Ramos (cell line): ENCODE measurements around the gene AGAP1.

Source experiments
- in situ Hi-C: fragments of 300-500 bp; cut with MboI; formaldehyde crosslinking; loops from one replicate; pipeline ENCODE4 v1.14.3; 2022; ENCODE audit warnings: low sequenced_read_pairs; ENCODE audit not compliant: unreplicated experiment

The AGAP1 gene

GRCh38 chr2:235956281-235956970 lies 462.6 kb downstream of the AGAP1 start:
- in situ Hi-C loops: no loop called here

DNA sequence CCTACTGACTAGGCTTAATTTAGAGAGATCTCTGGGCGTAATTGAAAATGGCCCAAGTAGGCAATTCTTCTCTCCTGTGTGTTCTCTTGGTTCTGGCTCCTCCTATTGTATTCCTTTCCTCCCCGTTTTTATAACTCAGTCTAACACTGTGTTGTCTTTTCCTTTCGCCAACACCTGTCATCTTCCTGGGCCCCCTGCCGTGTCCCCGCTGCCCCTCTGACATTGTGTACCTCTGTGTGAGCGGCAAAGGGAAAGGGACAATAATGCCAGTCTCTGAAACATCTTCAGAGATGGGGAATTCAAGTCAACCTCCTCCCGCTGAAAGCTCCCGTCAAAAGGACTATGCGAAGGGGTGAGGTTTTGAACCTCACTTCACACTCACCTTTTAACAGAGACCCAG lies 463.4 kb downstream of the AGAP1 start:
- in situ Hi-C loops: no loop called here

GRCh38 chr2:235958221-235958930 lies 464.5 kb downstream of the AGAP1 start:
- in situ Hi-C loops: no loop called here

GRCh38 chr2:235958931-235959410 lies 465.1 kb downstream of the AGAP1 start:
- in situ Hi-C loops: no loop called here

- in situ Hi-C loops: no loop called here
Observed at GRCh38 chr2:235960011-235960715, 466.3 kb downstream of the AGAP1 start.

- in situ Hi-C loops: no loop called here
Observed at GRCh38 chr2:235960716-235961640, 467.1 kb downstream of the AGAP1 start.

- in situ Hi-C loops: no loop called here
Observed at GRCh38 chr2:235961711-235962110, 467.9 kb downstream of the AGAP1 start.

DNA sequence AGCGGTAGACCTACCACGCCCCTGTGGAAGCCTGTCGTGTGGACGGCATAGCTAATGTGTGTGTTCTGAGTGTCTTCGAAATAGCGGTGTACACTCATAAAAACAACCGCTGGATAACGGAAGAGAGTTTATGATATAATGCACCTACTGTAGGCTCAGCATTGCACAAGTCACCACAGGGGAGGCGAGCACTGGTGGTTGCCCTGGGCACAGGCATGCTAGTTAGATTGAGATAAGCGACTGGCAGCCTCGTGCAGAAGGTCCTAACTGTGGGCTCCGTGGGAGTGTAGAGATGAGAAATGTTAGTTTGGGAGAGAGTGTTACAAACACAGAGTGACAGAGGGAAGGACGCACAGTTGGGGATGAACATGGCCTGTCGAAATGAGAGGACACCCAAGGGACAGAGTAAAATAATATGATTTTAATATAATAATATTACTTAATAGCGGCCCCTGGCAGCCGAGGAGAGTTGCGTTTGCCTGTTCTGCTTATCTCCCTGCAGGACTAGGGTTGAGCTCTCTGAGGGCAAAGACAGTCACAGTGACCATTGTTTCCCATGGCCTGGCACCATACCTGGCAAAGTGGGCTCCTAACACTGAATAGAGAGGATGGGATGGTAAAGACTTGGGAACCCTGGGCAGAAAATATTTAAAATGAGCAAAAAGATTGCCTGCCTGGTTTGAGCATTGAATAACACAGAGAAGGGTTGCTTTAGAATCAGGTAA lies 470.2 kb downstream of the AGAP1 start:
- in situ Hi-C loops: no loop called here

DNA sequence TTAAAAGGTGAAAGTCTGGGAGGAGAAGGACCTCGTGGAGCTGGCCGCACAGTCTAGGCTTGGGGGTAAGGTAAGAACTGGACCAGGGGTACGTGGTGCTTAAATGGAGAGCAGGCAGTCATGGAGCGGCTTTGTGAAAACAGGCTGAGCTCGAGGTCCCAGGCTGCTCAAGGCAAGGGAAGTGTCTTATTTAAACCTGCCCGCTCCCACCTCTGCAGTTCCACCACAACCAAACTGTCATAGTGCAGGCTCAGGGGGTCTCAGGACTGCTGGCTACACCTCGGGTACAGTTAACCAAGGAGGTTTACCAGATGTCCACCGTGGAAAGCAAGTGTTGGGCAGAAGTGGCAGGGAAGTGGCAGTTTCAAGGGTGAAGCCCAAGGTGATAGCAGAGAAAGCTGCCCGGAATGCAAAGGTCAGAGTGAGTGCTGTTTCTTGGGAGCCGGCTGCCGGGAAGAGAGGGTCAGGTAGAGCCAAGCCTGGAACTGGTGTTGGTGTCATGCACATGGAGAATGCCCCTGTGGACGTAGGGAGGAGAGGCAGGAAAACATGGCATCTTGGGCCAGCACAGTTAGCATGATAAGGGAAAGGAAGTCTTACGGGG lies 471.0 kb downstream of the AGAP1 start:
- in situ Hi-C loops: no loop called here

- in situ Hi-C loops: no loop called here
Observed at GRCh38 chr2:235966396-235966795, 472.6 kb downstream of the AGAP1 start.

GRCh38 chr2:235966932-235967757 lies 473.3 kb downstream of the AGAP1 start:
- in situ Hi-C loops: no loop called here

- in situ Hi-C loops: no loop called here
Observed at GRCh38 chr2:235968155-235968554, 474.3 kb downstream of the AGAP1 start.

- in situ Hi-C loops: no loop called here
Observed at GRCh38 chr2:235968616-235969324, 474.9 kb downstream of the AGAP1 start.

- in situ Hi-C loops: no loop called here
Observed at GRCh38 chr2:235970204-235971040, 476.6 kb downstream of the AGAP1 start.

DNA sequence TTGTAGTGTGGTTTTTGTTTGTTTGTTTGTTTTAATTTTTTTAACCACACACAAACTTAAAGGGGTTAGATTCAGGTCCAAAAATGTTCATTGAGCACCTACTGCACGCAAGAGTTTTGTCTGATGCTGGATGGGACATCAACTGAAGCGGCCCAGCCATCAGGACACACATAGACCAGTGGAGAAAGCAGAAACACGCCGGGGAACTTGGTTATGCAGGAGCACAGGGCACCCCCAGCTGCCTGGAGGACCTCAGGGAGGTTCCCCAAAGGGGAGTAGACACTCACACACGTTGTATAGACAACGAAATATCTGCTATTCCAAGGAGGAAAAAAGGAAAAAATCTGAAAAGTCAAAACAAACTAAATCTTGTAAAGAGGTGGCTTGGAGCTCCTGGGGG lies 482.7 kb downstream of the AGAP1 start:
- in situ Hi-C loops: no loop called here

GRCh38 chr2:235976956-235977355 lies 483.1 kb downstream of the AGAP1 start:
- in situ Hi-C loops: no loop called here

- in situ Hi-C loops: no loop called here
Observed at GRCh38 chr2:235977445-235977844, 483.6 kb downstream of the AGAP1 start.
